ENCODE measurements around the gene RRP9.

The RRP9 gene

DNA sequence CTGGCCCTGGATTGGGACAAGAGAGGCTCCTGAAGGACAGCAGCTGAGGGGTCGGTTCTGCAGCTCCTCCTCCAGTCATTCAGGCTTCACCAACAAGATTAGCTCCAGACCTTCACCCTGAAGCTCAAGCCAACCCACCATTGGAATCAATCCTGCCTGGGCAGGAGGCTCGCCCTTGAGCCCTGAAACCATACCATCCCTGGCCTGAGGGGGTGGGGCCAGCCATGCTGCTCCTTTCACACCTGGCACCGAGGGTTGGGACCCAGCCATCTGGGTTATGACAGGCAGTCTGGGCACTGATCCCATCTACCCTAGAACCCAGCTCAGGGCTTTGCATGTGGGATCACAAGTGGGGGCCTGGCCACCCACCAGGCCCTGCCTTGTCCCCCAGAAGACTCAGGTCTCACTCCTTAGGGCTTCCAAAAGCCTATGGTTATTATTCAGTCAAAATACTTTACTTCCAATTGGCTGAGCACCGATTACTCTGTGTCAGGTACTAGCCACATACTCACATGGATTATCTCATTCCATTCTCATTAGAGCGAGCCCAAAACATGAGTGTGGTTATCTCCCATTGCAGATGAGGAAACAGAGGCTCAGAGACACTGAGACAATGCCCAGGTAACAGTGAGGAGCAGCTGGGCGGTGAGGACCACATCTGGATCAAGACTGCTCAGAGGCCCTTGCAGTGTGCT lies 29.0 kb upstream of the RRP9 start:
- DNase-seq = no peak

DNA sequence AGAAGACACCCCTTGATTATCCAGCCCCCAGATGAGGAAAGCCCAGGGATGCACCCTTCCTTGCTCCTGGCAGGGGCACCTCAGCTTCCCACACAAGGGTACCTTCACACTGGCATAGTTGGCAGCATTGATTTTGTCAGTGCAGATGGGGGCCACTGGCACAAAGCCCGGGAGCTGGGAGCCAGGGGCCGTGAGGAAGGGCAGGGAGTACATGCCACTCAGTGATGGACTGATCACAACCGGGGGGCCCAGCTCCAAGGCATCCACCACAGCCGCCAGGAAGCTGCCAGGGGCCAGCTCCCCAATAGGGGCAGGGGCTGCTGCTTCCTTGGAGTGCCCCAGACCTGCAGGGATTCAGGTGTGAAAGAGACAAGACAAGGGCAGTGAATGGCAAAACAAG lies 28.1 kb upstream of the RRP9 start:
- no peak for DNase-seq

DNA sequence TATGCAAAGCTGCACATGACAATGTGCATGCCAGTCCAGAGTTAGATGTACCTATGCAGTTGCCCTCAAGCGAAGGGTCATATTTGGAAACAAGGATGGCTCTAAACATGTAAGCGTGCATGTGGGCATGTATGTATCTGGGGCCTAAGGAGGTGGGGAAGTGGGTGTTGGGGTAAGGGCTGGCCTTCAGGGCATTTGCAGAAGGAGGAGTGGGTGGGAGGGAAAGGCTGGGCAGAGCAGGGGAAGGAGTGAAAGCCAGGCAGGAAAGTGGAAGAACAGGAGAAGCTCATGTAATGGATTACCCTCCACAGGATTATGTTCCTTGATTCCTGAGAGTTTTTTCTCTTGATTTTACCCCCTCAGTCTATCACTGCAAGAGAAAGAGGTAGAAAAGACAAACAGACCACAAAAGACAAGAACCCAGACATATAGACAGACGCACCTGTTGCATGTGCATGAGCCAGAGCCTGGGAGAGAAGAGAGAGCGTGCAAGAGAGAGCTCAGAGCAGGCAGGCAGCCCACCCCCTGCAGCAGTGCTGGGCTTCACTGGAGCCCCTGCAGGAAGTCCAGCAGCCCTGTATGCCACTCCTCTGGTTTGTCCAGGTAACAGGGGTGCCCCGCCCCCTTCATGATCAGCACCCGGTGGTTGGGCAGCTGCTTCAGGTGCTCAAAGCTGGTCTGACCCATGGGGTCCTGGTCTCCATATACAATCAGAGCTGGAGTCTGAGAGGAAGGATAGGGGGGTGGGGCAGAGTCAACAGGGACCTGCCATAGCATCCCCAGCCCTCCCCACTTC lies 27.4 kb upstream of the RRP9 start:
- DNase-seq = no peak

DNA sequence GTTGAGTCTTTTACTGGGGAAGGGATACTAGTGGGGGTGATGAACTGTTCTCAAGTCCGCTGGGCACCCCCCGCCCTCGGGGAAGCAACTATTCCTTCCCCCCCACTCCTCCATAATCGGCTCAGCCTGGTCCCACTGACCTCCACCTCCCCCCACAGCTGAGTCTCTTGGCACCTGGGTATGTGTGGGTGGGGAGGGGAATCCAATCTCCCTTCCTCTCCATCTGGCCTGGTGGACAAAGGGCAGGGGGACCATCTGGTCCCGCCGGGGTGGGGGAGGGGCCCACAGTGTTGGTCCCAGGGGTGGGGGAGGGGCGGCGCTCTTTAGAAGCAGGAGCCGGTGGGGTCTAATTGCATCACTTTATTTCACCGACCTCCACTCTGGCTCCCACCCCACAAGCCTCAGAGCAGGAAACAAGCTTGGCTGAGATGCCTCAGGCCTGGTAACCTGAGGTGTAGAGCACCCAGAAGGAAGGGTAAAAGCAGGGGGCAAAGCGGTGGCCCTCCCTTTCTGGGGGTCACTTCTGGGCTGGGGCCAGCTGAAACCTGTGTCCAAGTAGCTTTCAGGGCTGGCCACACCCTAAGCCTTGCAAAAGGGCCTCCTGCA lies 26.6 kb upstream of the RRP9 start:
- DNase-seq = no peak

DNA sequence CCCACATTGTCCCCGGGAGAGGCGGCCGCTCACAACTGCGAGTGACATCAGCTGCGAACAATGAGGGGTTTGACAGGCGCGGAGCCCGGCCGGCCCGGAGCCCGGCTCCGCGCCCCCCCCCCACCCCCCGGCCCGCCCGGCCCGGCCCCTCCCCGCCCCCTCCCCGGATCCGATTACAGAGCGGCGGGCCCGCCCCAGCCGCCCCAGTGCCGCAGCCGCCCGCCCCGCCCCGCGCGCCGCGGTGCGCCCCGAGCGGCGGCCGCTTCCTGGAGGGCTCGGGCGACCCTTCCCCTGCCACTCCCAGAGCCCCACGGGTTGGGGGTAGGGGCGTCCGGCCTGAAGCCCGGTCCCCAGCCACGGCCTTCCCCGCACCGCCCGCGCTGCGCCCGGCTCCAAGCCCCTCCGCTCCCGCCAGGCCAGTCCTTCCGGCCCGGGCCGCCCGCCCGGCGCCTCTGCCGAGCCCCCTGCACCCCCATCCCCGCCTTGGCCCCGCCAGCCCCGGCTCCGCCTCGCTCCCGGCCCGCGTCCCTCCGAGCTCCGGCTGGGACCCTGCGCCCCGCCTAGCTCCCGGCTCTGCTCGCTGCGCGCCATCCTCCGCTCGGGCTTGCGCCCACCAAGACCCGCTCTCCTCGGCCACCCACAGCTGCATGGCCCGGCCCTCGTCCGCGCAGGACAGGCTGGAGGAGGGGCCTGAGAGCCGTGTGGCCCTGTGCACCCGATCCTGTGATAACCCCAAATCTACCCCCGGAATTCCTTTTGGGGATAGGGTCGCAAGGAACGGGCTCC lies 25.9 kb upstream of the RRP9 start, which contains the start of gene PCBP4:
PCBP4 (minus strand) TSS at position 71 of the 786 bp plus-strand sequence. CDS start 6,214 bp downstream, outside the sequence.
- DNase-seq = no peak

DNA sequence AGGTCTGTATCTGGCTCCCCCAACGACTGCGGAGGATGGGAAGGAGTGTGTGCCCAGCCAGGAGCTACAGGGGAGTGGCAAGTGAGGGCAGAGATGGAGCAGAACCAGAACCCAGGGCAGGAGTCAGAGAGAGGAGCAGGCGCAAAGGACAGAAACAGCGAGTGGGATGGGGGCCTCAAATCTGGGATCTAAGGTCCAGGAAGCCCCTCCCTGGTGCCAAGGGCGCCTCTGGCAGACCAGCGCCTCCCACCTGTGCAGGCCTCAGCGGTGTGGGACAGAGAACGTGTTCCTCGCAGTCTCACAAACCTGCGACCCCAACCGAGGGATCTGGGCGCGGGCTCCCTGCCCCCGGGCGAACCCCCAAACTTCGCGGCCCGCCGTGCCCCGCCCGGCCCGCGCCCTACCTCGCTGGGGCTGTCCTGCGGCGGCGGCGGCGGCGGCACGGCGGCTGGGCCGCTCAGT lies 25.2 kb upstream of the RRP9 start:
- no peak for DNase-seq

DNA sequence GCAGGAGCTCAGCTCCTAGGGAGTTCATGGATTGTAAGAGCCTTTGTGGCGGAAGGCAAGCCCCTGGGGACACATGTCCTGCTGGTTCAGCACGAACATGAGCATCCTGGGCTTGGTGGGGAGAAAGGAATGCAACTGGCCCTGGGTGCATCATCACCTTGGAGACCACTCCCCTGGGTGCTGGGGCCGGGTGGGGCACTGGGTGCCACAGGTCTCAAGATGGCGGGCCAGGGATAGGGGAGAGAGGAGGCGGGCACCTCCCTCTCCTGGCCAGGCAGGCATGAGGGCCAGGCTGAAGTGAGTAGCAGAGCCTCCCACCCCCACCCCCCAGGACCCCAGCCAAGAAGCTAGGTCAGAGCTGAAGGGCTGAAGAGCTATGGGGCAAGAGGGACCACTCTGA lies 24.8 kb upstream of the RRP9 start:
- no peak for DNase-seq

DNA sequence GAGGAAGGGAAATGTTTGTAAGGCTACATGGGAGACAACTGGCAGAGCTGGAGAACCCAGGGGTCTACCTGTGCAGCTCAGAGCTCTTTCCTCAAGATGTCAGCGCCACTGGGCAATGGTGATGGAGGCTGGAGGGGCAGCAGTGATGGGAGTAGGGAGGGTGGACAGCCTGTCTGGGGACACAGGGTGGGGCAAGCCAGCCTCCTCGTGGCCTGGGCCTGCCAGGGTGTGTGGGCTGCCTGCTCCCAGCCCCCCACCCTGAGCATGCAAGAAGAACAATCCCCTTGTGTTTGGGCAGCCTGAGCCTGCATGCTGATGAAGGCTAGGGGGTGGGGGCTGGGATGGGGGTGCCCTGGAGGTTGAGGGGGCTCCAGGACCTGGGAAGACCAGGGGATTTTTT lies 24.3 kb upstream of the RRP9 start:
- DNase-seq = no peak

DNA sequence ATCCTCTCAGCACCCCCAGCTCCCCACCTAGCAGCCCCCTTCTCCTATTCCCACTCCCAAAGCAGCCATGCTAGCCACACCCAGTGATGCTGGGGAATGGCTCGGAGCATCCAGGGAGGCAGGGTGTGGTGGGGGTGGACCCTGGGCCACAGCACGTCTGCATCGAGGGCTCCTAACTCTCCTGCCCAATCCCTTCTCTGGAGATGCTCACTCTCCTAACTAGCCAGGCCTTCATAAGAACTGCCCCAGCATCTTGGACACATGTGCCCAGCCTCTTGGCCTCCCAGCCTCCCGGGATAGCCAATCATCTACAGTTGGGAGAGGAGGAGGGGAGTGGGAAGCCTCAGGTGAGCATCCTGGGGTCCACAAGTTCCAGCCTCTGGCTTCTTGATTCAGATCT lies 22.8 kb upstream of the RRP9 start:
- DNase-seq = no peak

DNA sequence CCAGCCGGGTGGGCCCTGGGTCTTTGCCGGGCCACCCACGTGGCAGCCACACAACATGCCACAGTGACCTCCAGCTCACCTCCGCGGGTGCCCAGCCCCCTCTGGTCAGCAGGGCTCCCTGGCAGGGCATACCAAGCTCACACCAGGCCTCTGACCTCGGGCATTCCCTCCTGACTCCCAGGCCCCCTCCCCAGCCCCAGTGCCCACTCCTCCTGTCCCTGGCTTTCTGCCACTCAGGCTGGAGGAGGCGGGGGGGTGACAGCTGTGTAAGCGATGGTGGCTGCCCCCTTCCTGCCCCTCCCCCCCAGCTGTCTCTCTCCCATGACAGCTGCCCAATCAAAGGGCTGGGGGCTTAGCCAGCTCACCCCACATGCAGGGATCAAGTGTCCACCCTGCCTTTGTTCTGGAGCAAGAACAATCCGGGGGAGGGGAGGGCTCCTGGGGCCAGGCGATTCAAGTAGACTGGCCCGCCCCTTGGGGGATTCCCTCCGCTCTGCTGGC lies 22.3 kb upstream of the RRP9 start:
- no peak for DNase-seq

DNA sequence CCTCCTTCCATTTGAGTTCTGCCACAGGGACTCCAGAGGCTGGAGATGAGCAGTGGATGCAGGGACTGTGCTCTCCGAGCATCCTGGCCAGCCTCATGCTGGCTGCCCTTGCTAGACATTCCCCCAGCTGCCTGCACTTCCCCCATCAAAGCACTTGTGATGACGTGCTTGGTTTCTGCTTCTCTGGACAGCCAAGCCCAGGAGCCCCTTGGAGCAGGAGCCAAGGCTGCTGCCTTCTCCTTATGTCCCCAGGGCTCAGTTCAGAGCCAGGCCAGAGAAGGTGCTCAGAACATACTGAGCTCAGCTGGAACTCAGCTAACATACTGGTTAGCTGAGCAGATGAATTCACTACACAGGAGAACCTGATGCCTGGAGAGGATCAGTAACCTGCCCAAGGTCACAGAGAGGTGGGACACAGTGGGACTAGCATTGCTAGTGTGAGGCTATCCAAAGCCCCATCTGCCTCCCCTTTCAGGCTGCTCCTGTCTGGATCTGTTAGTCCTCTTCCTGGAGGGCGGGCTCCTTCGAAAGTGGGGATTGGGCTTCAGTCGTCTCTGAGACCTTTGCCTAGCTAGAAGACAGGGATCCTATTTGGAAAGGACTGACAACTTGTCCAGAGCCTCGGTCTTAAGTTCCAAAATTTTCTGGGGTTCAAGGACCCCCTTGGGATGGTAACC lies 21.3 kb upstream of the RRP9 start:
- no peak for DNase-seq

DNA sequence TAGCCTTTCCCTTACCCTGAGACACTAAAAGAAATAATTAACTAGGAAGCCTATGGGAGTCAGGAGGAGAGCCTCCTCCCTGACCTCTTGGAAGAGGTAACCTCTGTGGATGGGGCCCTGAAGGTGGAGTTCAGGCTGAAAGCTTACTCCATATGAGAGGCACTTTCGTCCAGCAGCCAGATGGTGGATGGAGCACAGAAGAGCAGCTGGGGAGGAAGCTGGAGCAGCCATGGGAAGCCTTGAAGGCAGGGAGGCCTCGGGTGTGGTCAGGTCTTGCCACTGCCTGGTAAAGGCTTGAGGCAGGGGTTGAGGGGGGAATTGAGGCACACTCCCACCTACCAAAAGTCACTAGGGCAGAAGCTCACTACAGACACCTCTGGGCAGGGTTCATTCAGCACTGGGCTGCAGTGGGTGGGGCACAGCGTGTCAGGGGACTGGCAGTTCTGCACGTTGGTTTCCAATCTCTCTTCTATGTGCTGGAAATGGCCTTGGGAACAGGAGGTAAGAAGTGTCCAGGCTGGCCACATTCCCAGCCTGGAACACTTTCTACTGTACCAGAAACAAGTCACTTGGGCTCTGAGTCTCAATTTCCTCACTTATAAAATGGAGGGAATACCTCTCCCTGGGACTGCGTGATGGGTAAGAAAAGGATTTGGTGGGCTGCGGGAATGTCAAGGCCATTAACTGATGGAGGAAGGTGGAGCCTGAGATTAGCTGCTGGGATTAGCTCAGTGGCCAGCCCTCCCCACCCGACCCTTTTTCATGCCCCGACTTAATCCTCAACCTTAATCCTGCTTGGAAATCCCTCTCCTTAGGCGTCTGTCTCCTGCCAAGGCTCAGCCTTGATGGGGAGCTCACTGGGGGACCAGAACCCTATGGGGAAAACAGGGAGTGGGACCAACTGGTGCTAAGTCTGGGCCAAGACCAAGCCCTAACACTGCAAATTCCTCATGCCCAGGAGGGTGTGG lies 20.2 kb upstream of the RRP9 start:
- DNase-seq = no peak

DNA sequence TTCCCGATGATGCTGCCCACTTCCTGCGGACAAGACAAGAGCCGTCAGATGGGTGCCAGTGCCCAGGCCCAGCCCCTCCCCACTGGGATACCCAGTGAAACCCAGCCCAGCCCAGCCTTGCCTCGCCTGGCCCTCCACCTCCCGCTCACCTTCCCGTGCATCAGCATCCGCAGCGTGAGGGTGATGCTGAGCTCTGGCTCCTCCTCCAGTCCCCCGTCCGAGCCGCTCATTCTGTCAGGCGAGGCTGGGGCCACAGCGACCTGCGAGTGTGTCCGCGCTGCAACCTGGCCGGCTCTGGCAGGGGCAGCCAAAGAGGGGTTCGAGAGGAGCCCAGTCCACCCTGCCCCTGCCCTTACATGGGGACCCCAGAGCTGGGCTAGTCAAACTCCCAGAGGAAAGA lies 19.3 kb upstream of the RRP9 start:
- no peak for DNase-seq

DNA sequence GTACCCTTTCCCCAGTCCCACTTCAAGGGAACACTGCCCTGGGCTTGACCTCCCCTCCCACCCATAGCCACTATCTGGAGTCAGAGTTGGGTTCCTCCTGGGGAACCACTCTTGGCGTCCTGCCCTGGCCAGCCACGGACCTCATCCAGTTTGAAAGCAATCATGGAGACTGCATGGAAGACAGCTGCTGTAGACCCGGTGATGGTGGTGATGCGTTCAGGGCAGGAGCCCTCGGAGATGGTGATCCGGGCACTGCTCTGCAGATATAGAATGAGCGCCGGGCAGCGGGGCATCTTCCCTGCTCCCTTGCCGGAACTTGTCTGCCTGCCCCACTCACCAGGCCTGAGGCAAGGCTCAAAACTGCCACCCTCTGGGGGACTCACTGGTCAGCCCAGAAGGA lies 18.7 kb upstream of the RRP9 start:
- no peak for DNase-seq

DNA sequence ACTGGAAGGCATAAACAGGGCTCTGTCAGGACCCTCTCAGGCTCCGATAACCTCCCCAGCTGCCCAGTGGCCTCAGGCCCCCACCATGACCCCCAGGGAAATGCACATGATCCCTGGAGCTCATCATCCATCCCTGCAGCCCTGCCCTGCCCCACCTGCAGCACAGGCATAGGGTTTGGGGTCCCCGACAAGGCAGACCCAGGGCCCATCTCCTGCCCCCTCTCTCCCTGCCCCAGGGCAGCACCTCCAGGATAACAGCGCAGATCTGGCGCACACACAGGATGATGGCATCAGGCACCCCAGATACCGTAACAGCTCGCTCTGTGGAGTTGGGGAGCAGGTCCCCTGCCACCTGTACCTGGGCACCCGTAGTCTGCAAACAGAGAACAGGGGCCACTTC lies 17.9 kb upstream of the RRP9 start:
- no peak for DNase-seq

DNA sequence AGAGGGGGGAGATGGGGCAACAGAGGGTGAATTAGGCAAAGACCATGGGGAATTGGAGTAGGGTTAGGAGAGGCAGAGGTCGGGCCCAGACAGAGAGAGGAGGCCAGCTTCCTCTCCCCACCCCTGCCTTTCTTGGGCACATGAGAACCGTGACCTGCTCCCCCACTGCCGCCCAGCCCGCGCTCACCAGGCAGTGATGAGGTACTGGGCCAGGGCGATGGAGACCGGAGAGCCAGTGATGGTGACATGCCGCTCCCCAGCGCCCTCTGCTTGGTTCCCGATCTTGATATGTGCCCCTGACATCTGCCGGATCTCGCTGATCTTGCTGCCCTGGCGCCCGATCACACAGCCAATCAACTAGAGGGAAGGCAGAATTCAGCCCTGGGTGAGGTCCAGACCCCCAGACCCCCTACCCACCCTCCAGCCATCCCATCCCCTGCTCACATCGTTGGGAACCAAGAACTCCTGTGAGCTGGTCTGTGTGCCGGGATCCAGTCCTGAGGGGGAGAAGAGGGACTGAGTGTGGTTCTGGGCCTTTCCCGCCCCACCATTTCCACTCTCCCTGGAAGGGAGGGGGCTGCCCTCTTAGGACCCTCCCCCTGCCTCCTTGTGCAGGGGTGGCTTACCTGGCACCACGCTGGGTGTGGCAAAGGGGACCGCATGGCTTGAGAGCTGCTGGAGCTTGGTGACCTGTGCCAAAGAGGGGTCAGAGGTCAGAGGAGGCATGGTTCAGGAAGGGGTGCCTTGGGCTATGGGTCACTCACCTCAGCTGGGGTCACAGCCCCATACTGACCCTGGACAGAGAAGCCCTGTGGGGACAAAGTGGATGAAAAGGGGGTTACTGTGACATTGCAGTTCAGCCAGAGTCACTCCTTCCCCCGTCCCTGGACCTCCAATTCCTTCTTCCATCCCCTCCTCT lies 17.2 kb upstream of the RRP9 start:
- DNase-seq = no peak

DNA sequence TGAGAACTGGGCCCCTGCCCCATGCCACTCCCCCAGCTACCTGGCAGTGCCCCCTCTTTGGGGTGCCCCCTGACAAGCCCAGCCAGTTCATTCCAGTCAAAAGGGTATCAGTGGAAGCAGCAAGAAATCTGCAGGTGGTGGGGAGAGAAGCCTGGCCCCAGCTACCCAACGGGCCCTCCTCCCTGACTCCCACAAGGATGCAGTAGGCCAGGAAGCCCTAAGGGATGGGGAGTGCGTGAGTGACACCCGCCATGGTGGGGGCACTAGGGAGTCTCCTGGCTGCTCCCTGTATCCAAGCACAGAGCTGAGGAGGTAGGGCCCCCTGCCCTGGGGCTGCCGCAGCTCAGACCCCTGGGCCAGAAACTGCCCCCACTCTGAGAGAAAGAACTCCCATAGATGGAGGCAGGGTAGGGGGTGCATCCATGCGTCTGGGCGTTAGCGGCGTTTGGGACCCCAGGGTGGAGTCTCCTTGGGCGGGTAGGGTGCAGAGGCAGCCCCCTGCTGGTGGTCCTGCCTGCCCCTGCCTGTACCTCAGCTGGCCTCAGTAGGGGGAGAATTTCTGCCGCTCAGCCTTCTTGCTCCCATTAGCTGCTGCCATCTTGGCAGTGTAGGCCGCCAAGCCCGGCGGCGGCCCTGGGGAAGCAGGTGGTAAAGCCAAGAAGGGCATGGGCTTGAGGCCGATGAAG lies 16.0 kb upstream of the RRP9 start:
- no peak for DNase-seq

DNA sequence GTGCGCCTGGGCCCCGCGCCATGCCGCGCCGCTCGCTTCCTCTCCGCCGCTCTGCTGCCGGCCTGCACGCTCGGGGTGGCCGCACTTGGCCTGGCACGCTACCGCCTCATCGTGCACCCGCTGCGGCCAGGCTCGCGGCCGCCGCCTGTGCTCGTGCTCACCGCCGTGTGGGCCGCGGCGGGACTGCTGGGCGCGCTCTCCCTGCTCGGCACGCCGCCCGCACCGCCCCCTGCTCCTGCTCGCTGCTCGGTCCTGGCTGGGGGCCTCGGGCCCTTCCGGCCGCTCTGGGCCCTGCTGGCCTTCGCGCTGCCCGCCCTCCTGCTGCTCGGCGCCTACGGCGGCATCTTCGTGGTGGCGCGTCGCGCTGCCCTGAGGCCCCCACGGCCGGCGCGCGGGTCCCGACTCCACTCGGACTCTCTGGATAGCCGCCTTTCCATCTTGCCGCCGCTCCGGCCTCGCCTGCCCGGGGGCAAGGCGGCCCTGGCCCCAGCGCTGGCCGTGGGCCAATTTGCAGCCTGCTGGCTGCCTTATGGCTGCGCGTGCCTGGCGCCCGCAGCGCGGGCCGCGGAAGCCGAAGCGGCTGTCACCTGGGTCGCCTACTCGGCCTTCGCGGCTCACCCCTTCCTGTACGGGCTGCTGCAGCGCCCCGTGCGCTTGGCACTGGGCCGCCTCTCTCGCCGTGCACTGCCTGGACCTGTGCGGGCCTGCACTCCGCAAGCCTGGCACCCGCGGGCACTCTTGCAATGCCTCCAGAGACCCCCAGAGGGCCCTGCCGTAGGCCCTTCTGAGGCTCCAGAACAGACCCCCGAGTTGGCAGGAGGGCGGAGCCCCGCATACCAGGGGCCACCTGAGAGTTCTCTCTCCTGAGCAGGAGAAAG lies 14.4 kb upstream of the RRP9 start:
- no peak for DNase-seq

Measured in amniotic stem cell (primary cell).